NB4 (cell line): ENCODE measurements around the gene MAP1LC3B.

Experiments
- MYC ChIP-seq: IDR thresholded peaks from 2 replicates; pipeline ENCODE4 v1.6.1; 2011; ENCODE audit warnings: low read depth, low read length
- POLR2A ChIP-seq: IDR thresholded peaks from 2 replicates; pipeline ENCODE4 v1.6.1; 2011; ENCODE audit warnings: mild to moderate bottlenecking; ENCODE audit not compliant: insufficient read length; ENCODE audit errors: extremely low read depth
- TF ChIP-seq, protein P1 (sequence below): IDR thresholded peaks from one replicate; pipeline ENCODE4 v1.5.1; 2012; ENCODE audit warnings: low read depth, low read length

DNA sequence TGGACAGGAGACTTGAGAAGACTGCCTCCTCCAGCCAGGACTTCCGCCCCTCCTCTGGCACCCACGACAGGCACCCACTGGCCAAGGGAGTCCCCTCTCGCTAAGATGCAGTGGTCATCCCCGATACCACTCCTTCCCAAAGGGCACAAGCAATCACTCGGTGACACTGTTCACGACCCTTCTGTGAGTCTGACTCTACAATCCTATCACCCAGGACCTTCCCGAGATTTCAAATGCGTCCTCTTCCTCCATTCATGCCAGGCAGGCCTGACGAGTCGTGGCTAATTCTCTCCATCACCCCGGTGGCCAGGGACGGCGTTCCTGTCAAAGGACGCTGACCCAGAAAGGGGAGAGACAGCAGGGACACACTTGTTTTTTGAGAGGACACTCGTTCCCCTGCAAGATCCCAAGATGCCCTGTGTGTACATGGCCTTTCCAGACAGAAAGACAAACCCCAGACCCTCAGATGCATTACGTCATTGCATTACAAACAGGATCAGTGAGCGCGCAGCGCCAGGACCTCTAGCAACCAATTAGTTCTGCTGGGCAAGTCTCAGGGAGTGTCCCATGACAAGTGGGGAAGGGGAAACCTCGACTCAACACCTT lies 20.8 kb upstream of the MAP1LC3B start:
- TF ChIP-seq, protein P1, sequence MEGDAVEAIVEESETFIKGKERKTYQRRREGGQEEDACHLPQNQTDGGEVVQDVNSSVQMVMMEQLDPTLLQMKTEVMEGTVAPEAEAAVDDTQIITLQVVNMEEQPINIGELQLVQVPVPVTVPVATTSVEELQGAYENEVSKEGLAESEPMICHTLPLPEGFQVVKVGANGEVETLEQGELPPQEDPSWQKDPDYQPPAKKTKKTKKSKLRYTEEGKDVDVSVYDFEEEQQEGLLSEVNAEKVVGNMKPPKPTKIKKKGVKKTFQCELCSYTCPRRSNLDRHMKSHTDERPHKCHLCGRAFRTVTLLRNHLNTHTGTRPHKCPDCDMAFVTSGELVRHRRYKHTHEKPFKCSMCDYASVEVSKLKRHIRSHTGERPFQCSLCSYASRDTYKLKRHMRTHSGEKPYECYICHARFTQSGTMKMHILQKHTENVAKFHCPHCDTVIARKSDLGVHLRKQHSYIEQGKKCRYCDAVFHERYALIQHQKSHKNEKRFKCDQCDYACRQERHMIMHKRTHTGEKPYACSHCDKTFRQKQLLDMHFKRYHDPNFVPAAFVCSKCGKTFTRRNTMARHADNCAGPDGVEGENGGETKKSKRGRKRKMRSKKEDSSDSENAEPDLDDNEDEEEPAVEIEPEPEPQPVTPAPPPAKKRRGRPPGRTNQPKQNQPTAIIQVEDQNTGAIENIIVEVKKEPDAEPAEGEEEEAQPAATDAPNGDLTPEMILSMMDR, result no peak
- TF ChIP-seq POLR2A, result no peak
- no peak for TF ChIP-seq MYC
